ENCODE data around the gene SRBD1.

The SRBD1 gene

DNA sequence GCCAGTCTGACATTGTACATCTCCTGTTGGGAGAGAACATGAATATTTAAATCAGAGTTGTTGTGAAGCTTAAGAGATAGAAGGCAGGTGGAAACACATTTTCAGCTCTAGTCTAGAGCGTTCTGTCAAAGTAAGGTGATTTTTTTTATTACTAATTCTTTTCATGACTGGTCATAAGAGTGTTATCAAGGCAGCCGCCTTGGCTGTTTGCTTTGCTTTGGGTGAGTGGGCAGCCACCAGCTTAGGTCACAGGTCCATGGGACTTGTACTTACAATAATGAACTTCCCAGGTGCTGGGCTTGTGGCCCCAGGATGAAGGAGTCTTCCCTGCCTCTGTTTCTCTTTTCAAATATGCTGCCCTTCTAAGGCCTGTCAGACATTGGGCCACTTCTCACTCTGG is 256.3 kb downstream of the SRBD1 start:
- DNase-seq (ENCODE audit: insufficient read length, low spot score), result no peak
- TF ChIP-seq SPI1 (IDR thresholded peaks at IDR 0.05; ENCODE audit: low read depth, low read length) (no peak), POLR2A (IDR thresholded peaks at IDR 0.05; ENCODE audit: low read depth, low read length) (no peak), TAF1 (IDR thresholded peaks at IDR 0.05; ENCODE audit: low read depth, low read length) (no peak), PAX5 (IDR thresholded peaks at IDR 0.05; ENCODE audit: insufficient read depth, low read length, severe bottlenecking) (no peak)
- FAIRE-seq, result no peak

DNA sequence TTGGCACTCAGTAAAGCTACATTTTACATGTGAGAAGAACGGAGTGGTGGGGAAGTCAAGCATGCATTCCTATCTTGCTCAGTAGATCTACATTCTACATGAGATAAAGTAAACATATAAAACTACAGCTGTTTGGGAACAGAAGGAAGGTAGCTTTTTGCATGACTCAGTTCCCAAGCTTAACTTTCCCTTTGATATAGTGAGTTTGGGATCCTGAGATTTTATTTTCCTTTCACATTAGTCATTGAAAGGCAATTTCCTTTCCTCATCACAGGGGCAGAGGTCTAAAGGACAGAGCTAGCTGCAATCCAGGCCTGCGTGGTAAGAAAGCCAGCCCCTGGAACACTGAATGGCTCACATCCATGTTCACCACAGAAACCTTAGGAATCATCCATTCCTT is 257.2 kb downstream of the SRBD1 start:
- FAIRE-seq (no peak), DNase-seq (ENCODE audit: insufficient read length, low spot score) (no peak)
- no peak for TF ChIP-seq POU2F2 (IDR thresholded peaks at IDR 0.05; ENCODE audit: low read depth, low read length)

DNA sequence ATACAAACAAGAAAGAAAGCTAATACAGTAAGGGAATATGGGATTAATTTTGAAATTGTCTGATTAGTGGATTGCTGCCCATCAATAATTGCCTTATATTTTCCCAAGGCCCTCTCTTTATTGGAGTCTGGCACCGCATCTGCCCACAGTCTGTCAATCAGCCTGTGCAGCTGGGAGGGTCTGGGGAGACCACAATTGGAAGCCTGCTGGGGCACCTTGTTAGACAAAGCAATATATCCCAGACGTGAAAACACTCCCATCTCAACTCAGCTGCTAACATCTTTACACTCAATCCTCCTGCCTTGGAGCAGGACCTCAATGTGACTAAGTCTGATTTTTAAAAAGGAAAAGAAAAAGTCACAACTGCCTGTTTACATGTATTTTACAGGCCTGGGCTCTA is 258.6 kb downstream of the SRBD1 start:
- DNase-seq (ENCODE audit: insufficient read length, low spot score), result no peak
- FAIRE-seq, result no peak
- TF ChIP-seq SPI1 (IDR thresholded peaks at IDR 0.05; ENCODE audit: low read depth, low read length) (no peak), POLR2AphosphoS5 (IDR thresholded peaks at IDR 0.05; ENCODE audit: low read depth, low read length) (no peak), PAX5 (IDR thresholded peaks at IDR 0.05; ENCODE audit: insufficient read depth, low read length, severe bottlenecking) (no peak), POLR2A (IDR thresholded peaks at IDR 0.05; ENCODE audit: low read depth, low read length) (no peak), POU2F2 (IDR thresholded peaks at IDR 0.05; ENCODE audit: low read depth, low read length) (no peak), TAF1 (IDR thresholded peaks at IDR 0.05; ENCODE audit: low read depth, low read length) (no peak)

DNA sequence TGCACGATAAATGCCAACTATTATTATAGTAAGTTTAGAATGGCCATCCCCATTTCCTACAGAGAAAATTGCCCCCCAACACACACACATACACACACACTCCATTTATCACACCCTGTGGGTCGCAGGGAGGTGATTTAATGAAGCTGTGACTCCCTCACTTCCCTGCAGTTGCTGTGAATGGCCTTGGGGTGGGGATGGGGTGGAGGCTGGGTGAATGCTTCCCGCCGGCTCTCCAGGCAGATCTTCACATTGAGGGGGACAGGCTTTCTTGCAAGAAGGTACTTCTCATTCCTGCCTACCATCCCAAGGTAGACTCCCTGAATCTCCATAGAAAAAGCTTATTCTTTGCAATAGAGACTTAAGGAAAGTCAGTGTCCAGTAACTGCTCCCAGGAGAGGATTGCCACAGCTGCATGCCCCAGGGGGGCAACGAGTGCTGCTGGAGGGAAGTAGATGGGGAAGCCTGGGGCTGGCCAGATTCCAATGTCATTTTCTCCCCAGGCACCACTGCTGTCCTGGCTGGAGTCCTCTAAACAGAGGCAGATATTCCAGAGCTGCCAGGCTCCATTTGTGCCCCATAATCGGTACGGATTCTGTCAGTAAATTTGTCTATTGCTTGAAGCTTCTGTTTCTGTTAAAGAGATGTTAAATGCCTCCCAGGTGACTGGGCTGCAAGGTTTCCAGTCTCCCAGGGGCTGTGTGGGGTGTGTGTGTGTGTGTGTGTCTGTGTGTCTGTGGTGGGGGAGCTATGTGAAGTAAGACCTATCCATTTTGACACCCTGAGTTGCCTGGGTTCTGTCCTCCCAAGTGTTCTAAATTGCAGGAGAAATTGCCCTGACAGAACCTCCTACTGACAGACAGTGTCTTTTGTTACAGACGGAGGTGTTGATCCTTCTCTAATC is 265.5 kb downstream of the SRBD1 start:
- no peak for DNase-seq (ENCODE audit: insufficient read length, low spot score)
- TF ChIP-seq PAX5 (IDR thresholded peaks at IDR 0.05; ENCODE audit: insufficient read depth, low read length, severe bottlenecking), result no peak
- no peak for TF ChIP-seq SPI1 (IDR thresholded peaks at IDR 0.05; ENCODE audit: low read depth, low read length)
- no peak for TF ChIP-seq POLR2AphosphoS5 (IDR thresholded peaks at IDR 0.05; ENCODE audit: low read depth, low read length)
- no peak for TF ChIP-seq POU2F2 (IDR thresholded peaks at IDR 0.05; ENCODE audit: low read depth, low read length)
- no peak for TF ChIP-seq TAF1 (IDR thresholded peaks at IDR 0.05; ENCODE audit: low read depth, low read length)
- no peak for TF ChIP-seq POLR2A (IDR thresholded peaks at IDR 0.05; ENCODE audit: low read depth, low read length)

DNA sequence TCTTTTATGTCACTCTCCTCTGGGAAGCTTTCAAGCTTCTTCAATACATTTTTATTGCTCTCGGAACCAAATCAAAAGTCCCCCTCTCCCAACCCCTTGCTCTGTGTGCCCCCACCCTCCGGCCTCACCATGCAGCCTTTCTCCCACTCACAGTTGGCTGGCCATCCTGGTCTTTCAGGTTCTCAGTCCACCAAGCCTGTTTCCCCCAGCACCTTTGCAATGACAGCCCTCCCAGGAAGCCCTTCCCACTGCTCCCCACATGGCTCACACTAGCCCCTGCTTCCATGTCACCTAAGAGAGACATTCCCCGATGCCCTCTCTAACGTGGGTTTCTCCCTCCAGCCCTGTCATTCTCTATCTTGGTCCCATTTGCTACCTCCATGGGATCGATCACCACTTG is 266.6 kb downstream of the SRBD1 start:
- no peak for FAIRE-seq
- no peak for DNase-seq (ENCODE audit: insufficient read length, low spot score)
- TF ChIP-seq POLR2A (IDR thresholded peaks at IDR 0.05; ENCODE audit: low read depth, low read length) (no peak), POU2F2 (IDR thresholded peaks at IDR 0.05; ENCODE audit: low read depth, low read length) (no peak), POLR2AphosphoS5 (IDR thresholded peaks at IDR 0.05; ENCODE audit: low read depth, low read length) (no peak)

More for the DNA sequence above, 265.5 kb downstream of the SRBD1 start:
- no peak for FAIRE-seq

DNA sequence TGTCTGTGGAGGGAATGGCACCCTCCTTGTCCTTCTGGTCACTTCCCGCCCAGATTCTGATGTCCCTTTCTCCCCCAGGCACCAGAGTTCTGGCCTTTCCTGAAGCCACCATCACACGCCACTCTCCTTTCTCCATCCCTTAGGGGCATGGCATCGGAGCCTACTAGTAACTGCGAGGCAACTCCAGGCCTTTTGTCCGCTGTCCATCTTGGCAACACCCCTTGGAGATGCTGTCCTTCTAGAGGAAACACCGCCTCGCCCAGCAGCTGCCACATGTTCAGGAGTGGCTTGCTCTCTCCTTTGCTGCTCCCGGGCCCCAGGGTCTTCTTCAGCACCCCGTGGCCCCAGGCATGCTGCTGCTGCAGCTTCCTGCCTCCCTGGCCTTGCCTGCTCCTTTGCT is 267.0 kb downstream of the SRBD1 start:
- FAIRE-seq, result no peak

DNA sequence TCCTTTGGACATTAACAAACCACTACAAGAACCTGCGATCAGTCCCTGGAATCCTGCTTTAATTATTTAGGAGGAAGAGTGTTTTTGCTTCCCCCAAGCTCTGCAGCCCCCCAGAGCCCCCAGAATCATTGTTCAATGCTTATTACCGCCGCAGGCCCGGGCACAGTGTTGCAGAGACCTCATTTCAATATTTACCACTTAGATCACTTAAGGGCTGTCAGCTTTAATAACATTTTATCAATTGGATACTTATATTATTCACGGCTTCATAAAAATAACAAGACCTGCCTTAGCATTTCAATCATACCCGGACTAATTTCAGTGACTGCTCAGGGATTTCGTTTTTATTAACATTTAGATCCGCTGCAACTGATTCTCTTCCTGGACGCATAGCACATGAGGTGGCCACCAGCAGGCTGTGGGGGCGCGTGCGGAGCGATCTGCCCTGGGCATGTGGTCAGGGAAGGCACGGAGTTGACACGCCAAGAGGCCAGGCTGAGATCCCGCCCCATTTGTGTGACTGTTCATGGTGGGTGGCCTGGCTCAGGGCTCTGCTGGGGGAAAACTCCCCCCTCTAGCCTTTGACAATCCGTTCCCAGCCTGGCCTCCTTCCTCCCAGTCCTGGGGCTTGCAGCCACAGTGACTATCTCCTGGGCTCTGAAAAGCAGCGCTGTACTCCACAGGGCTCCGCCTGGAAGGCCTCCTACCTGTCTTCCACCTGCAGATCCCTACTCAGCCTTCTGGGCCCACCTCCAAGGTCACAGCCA is 267.6 kb downstream of the SRBD1 start:
- DNase-seq (ENCODE audit: insufficient read length, low spot score) (no peak), FAIRE-seq (no peak)
- TF ChIP-seq POLR2AphosphoS5 (IDR thresholded peaks at IDR 0.05; ENCODE audit: low read depth, low read length) (no peak), SPI1 (IDR thresholded peaks at IDR 0.05; ENCODE audit: low read depth, low read length) (no peak), POU2F2 (IDR thresholded peaks at IDR 0.05; ENCODE audit: low read depth, low read length) (no peak), POLR2A (IDR thresholded peaks at IDR 0.05; ENCODE audit: low read depth, low read length) (no peak), PAX5 (IDR thresholded peaks at IDR 0.05; ENCODE audit: insufficient read depth, low read length, severe bottlenecking) (no peak), TAF1 (IDR thresholded peaks at IDR 0.05; ENCODE audit: low read depth, low read length) (no peak)

More for the DNA sequence above, 267.0 kb downstream of the SRBD1 start:
- TF ChIP-seq PAX5 (IDR thresholded peaks at IDR 0.05; ENCODE audit: insufficient read depth, low read length, severe bottlenecking) (no peak), POU2F2 (IDR thresholded peaks at IDR 0.05; ENCODE audit: low read depth, low read length) (no peak), POLR2A (IDR thresholded peaks at IDR 0.05; ENCODE audit: low read depth, low read length) (no peak), TAF1 (IDR thresholded peaks at IDR 0.05; ENCODE audit: low read depth, low read length) (no peak), SPI1 (IDR thresholded peaks at IDR 0.05; ENCODE audit: low read depth, low read length) (no peak), POLR2AphosphoS5 (IDR thresholded peaks at IDR 0.05; ENCODE audit: low read depth, low read length) (no peak)
- no peak for DNase-seq (ENCODE audit: insufficient read length, low spot score)

DNA sequence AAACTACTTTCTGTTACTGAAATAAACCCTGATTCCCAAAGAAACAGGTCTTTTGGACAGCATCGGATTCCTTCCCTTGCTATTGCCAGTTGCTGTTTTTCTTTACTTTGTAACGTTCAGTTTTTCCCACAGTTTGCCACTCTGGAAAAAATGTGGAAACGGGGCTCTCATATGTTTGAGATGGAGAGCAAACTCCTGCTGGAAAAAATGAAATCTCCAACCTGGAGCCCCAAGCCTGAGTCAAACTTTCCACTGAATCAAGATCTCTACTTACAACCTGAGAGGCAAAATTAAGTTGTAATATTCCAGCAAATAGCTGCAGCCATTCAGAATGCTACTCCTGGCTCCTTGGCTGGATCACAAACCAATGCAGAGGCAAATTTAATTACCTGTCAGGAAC is 270.7 kb downstream of the SRBD1 start:
- no peak for TF ChIP-seq PAX5 (IDR thresholded peaks at IDR 0.05; ENCODE audit: insufficient read depth, low read length, severe bottlenecking)
- TF ChIP-seq SPI1 (IDR thresholded peaks at IDR 0.05; ENCODE audit: low read depth, low read length), result no peak
- TF ChIP-seq POLR2AphosphoS5 (IDR thresholded peaks at IDR 0.05; ENCODE audit: low read depth, low read length), result no peak
- TF ChIP-seq POLR2A (IDR thresholded peaks at IDR 0.05; ENCODE audit: low read depth, low read length), result no peak
- no peak for TF ChIP-seq TAF1 (IDR thresholded peaks at IDR 0.05; ENCODE audit: low read depth, low read length)
- TF ChIP-seq POU2F2 (IDR thresholded peaks at IDR 0.05; ENCODE audit: low read depth, low read length), result no peak
- DNase-seq (ENCODE audit: insufficient read length, low spot score), result no peak
- FAIRE-seq, result no peak

DNA sequence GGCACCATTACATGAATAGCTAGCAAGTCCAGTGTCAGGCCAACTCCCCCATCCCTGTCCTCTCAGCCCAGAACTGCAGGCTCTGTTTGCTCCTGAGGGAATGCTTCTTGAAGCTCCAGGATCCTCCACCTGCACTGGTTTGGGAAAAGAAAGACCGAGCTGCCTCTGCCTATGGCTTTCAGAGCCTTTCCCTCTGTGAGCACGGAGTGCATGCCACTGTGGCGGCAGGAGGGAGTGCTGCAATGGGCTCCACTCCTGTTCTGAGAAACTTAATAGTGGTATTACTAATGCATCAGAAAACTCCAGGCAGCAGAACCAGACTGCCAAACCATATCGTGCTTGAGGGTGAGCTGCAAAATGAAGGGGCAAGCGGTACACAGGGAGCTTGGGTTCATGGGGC is 271.8 kb downstream of the SRBD1 start:
- FAIRE-seq (no peak), DNase-seq (ENCODE audit: insufficient read length, low spot score) (no peak)
- TF ChIP-seq PAX5 (IDR thresholded peaks at IDR 0.05; ENCODE audit: insufficient read depth, low read length, severe bottlenecking), result no peak
- TF ChIP-seq TAF1 (IDR thresholded peaks at IDR 0.05; ENCODE audit: low read depth, low read length), result no peak
- TF ChIP-seq POU2F2 (IDR thresholded peaks at IDR 0.05; ENCODE audit: low read depth, low read length), result no peak
